ENCODE measurements around the gene ALDH16A1.

GRCh38 chr19:49479975-49480628, 27.1 kb downstream of the ALDH16A1 start:
- TF ChIP-seq EZH2phosphoT487 (IDR thresholded peaks at IDR 0.05; ENCODE audit: low read depth, severe bottlenecking, unreplicated experiment) (no peak), CTCF (IDR thresholded peaks at IDR 0.05; ENCODE audit: poor library complexity) (no peak)
